T-helper 2 cell treated with Interferon-gamma antibody and Interleukin-4, amounts not matched to agents 100 ng/mL and 5 ng/mL, for 36 hours (primary cell): ENCODE results near the gene HES3. TPM values are rescaled to one million over a fixed set of nuclear protein-coding genes. Genes with fewer than 3 reads are reported as not detected.

Experiments
- total RNA-seq: library from RNA; stranded (reverse); gene quantifications from 2 replicates; pipeline ENCODE4 v1.2.3, GENCODE V29; 2022

HES3 gene
- total RNA-seq, 1 donor from 2014 or later = not detected

Other genes with a start within 250 kb of the HES3 start
- 321 and 332 TPM in 2 replicates for gene KCNAB2, start 198.3 kb upstream of the HES3 start, total RNA-seq
- gene CHD5, start 63.9 kb upstream of the HES3 start, total RNA-seq = 4.5 and 5.3 TPM in 2 replicates
- 435 and 464 TPM in 2 replicates for gene RPL22, start 44.6 kb upstream of the HES3 start, total RNA-seq
- 36.3 and 38.1 TPM in 2 replicates for gene RNF207, start 38.1 kb upstream of the HES3 start, total RNA-seq
- gene ICMT, start 8.2 kb upstream of the HES3 start, total RNA-seq = 60.9 and 64.4 TPM in 2 replicates
- 0.50 and 0.57 TPM in 2 replicates for gene GPR153, start 16.9 kb downstream of the HES3 start, total RNA-seq
- gene ACOT7, start 149.6 kb downstream of the HES3 start, total RNA-seq = 92.8 and 95.3 TPM in 2 replicates
- gene HES2, start 175.7 kb downstream of the HES3 start, total RNA-seq = 0.89 and 0.93 TPM in 2 replicates
- 1.1 and 1.8 TPM in 2 replicates for gene ESPN, start 180.6 kb downstream of the HES3 start, total RNA-seq
- gene TNFRSF25, start 222.0 kb downstream of the HES3 start, total RNA-seq = 95.0 and 104 TPM in 2 replicates
- 1.4 TPM in 2 replicates for gene PLEKHG5, start 247.5 kb downstream of the HES3 start, total RNA-seq